ENCODE results near the gene CIDEC.
"Not testable (repeated sequence)": the region's sequence is repeated elsewhere in the genome, so short reads cannot be mapped to it uniquely, and the experiment has no call there.

The CIDEC gene

GRCh38 chr3:9883706-9884554 lies 3.9 kb upstream of the CIDEC start:
- DNase-seq (ENCODE audit: low read depth, low spot score): no peak
- no peak overlapping the region for H3K4me3 ChIP-seq (ENCODE audit: low read length)

DNA sequence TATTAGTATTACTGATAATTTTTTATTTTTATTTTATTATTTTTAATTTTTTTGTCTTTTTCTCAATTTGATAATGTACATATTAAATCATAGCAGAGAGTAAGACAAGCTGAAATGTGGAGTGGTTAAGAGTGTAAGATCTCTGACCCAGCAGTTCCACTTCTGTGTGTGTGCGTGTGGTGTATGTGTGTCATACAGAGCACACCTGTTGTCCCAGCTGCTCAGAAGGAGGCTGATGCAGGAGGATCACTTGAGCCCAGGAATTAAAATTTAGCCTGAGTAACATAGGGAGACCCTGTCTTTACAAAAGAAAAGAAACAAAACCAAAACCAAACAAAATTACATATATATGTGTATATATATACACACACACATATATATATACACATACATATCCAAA lies 1.4 kb upstream of the CIDEC start:
- DNase-seq (ENCODE audit: low read depth, low spot score): no peak

DNA sequence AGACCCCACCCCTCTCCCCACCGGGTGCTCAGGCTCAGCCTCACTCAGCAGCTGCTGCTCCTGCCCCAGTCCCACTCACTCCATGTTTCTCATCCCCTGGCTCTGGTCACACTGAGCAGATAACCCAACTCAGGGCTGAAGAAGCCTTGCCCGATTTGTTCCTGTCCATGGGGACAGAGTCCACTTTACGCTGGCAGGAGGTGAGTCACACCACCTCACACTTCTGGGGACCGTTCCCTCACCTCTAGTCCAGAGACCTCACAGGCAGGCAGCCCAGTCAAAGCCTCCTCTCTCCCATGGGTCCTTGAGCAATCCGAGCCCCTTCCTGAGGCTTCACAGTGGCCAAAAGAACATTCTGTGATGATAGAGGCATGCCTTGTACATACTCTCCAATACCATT lies 1.4 kb downstream of the CIDEC start:
- no peak overlapping the region for H3K4me3 ChIP-seq (ENCODE audit: low read length)
- DNase-seq (ENCODE audit: low read depth, low spot score): no peak

More for the DNA sequence above, 1.4 kb upstream of the CIDEC start:
- no peak overlapping the region for H3K4me3 ChIP-seq (ENCODE audit: low read length)

DNA sequence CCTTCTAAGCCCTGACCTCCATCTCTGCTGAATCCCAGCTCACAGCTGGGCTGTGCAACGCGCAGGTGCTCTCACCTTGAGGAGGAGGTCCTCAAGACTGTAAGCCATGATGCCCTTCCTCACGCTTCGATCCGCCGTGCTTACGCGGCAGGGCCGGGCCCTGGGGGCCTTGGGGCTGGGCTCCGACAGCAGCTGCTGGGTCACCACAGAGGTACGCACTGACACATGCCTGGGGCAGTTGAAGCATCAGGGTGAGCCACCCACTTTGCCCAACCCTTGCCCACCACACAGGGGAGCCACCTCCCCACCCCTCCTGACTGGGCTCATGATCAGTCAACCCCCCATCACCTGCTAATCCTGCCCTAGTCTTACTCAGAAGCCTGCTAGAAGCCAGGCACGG lies 3.1 kb downstream of the CIDEC start:
- DNase-seq (ENCODE audit: low read depth, low spot score): no peak
- H3K4me3 ChIP-seq (ENCODE audit: low read length): no peak overlapping the region

DNA sequence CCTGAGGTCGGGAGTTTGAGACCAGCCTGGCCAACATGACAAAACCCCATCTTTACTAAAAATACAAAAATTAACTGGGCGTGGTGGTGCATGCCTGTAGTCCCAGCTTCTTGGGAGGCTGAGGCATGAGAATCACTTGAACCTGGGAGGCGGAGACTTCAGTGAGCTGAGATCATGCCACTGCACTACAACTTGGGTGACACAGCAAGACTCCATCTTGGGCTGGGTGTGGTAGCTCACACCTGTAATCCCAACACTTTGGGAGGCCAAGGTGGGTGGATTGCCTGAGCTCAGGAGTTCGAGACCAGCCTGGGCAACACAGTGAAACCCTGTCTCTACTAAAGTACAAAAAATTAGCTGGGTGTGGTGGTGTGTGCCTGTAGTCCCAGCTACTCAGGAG lies 3.8 kb downstream of the CIDEC start:
- H3K4me3 ChIP-seq (ENCODE audit: low read length): not testable (repeated sequence)

DNA sequence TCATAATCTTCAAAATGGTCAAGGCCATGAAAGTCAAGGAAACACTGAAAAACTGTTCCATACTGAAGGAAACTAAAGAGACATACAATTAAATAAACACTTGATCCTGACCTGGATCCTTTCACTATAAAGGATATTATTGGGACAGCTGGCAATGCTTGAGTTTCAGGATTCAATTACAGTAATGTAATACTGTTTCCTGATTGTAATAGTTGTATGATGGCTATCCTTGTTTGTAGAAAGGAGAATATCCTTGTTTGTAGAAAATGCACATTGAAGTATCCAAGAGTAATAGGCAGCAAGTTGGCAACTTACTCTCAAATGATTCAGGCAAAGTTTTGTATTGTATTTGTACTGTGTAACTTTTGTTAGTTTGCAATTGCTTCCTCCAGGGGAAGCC lies 4.6 kb downstream of the CIDEC start:
- DNase-seq (ENCODE audit: low read depth, low spot score): no peak
- H3K4me3 ChIP-seq (ENCODE audit: low read length): no peak overlapping the region

More for the DNA sequence above, 3.8 kb downstream of the CIDEC start:
- not testable (repeated sequence) for DNase-seq (ENCODE audit: low read depth, low spot score)

GRCh38 chr3:9872067-9872466 lies 8.0 kb downstream of the CIDEC start:
- H3K4me3 ChIP-seq (ENCODE audit: low read length); DNase-seq (ENCODE audit: low read depth, low spot score): not testable (repeated sequence)

DNA sequence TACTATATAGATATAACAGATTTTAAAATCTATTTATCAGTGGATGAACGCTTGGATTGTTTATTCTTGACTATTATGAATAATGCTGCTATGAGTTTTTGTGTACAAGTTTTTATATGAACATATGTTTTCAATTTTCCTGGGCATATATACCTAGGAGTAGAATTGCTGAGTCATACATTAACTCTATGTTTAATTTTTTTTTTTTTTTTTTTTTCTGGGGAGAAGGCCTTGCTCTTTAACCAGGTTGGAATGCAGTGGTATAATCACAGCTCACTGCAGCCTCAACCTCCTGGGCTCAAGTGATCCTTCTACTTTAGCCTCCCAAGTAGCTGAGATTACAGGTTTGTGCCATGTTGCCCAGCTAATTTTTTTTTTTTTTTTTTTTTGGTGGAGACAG lies 9.1 kb downstream of the CIDEC start:
- no peak overlapping the region for H3K4me3 ChIP-seq (ENCODE audit: low read length)
- DNase-seq (ENCODE audit: low read depth, low spot score): no peak

- no peak for DNase-seq (ENCODE audit: low read depth, low spot score)
- no peak overlapping the region for H3K4me3 ChIP-seq (ENCODE audit: low read length)
Measured at GRCh38 chr3:9869955-9870354, 10.1 kb downstream of the CIDEC start.

- DNase-seq (ENCODE audit: low read depth, low spot score): no peak
- H3K4me3 ChIP-seq (ENCODE audit: low read length): no peak overlapping the region
Measured at GRCh38 chr3:9867106-9867505, 12.9 kb downstream of the CIDEC start.

GRCh38 chr3:9866639-9867038 lies 13.4 kb downstream of the CIDEC start:
- no peak for DNase-seq (ENCODE audit: low read depth, low spot score)
- H3K4me3 ChIP-seq (ENCODE audit: low read length): no peak overlapping the region

DNA sequence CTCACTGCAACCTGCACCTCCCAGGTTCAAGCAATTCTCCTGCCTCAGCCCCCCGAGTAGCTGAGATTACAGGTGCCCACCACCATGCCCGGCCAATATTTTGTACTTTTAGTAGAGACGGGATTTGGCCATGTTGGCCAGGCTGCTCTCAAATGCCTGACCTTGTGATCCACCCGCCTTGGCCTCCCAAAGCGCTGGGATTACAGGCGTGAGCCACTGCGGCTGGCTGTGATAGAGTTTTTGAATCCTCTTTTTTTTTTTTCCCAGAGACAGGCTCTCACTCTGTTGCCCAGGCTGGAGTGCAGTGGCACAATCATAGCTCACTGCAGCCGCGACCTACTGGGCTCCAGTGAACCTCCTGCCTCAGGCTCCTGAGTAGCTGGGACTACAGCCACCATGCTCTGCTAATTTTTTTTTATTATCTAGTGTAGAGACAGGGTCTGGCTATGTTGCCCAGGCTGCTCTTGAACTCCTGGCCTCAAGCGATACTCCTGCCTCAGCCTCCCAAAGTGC lies 14.9 kb downstream of the CIDEC start:
- H3K4me3 ChIP-seq (ENCODE audit: low read length); DNase-seq (ENCODE audit: low read depth, low spot score): not testable (repeated sequence)

DNA sequence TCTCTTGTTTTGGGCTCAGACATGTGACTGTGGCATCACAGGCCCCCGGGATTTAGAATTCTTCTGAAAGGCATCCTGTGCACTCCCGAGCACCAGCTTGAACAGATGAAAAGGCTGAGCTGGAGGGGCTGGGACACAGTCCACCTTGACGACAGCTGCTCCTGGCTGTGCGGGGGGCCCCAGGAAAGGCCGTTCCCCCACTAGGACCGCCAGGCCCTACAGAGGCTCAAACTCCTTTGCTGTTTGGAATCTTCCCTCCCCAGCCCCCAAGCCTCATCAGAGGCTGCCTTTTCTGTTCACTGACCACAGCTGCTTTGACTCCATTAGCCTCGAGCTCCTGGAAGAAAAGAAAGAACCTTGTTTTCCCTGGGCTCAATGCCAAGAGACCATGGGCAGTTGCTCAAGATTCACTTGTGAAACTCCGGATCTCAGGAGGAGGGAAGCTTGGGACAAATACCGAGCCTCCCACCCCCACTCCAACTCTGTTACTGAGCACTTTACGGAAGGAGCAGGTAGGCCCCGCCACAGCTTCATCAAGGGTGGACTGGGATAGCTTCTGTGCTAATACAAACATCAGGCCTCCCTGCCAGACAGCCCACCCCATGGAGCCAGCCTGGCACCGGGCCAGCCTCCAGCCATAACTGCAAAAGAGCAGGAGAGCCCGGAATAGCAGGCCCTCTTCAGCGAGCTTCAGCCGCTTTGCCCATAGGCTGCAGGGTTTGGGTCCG lies 15.7 kb downstream of the CIDEC start:
- no peak overlapping the region for H3K4me3 ChIP-seq (ENCODE audit: low read length)
- DNase-seq (ENCODE audit: low read depth, low spot score): no peak

GRCh38 chr3:9863058-9863772 lies 16.8 kb downstream of the CIDEC start:
- DNase-seq (ENCODE audit: low read depth, low spot score): no peak

DNA sequence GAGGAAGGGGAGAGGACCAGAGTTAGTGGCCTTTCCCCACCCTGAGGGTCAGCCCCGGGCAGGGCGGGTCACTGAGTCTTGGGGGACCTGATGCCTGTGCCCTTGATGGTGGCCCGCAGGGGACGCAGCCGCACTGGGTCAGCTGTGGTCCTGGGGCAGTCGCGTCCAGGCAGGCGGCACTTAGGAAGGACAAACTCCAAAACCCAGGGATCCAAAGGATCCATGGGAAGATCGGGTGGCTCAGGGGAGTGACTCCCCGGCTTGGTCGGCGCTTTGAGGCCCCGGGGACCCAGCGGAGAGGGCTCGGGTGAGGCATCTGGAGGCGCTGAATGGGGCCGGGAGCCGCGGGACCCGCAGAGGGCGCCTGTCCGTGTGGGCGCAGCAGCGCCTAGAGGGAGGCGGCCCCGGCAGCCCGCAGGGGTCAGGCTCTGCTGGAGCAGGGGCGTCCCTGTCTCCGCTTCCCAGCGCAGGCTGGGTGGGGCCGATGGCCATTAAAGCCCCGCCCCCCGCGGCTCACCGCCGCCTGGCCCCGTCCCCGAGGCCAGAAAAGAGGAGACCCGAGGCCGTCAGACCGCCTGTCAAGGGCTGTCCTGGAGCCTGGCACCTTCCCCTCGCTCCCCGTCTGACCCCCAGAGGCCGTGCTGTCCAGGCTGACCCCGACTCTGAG lies 17.5 kb downstream of the CIDEC start:
- no peak overlapping the region for H3K4me3 ChIP-seq (ENCODE audit: low read length)
- DNase-seq (ENCODE audit: low read depth, low spot score): no peak

More at GRCh38 chr3:9863058-9863772, 16.8 kb downstream of the CIDEC start:
- no peak overlapping the region for H3K4me3 ChIP-seq (ENCODE audit: low read length)

DNA sequence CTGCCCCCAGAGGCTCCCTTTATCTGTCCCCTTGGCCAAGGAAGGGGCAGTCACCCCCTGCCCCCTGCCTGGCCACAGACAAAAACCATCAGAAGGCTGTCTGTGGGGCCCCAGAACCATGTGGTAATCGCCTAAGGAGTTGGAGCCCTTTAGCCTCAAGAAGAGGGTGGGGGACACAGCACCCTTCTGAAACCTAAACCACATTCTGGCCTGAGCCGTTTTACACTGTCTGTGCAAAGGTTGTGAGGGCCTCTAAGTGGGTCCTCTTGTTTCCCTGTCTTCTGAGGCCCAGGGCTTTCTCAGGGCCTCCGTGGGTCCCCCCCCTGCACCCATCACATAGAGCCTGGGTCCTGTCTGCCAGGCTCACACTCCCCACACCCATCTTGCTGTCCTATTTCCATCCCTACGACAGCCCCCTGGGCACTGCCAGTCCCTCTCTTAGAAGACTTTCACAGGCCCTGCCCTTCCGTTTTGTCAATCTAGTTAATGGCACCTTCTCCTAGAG lies 18.4 kb downstream of the CIDEC start:
- no peak overlapping the region for H3K4me3 ChIP-seq (ENCODE audit: low read length)
- no peak for DNase-seq (ENCODE audit: low read depth, low spot score)

GRCh38 chr3:9861201-9861600 lies 18.9 kb downstream of the CIDEC start:
- no peak overlapping the region for H3K4me3 ChIP-seq (ENCODE audit: low read length)
- DNase-seq (ENCODE audit: low read depth, low spot score): no peak

DNA sequence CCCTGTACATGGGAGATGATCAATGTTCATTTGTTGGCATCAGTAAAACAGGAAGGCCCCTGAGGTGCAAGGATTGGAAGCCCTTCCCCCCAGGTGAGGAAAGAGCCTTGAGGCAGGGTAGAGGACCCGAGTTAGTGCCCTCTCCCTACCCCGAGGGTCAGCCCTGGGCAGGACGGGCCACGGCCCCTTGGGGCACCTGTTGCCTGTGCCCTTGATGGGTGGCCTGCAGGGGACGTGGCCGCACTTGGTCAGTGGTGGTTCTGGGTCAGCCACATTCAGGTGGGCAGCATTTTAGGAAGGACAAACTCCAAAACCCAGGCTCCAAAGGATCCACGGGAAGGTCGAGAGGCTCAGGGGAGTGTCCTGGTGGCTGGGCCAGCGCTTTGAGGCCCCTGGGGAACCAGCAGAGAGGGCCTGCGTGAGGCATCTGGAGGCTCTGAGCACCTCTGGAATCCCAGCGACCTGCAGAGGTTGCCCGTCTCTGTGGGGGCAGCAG lies 20.5 kb downstream of the CIDEC start:
- H3K4me3 ChIP-seq (ENCODE audit: low read length): no peak overlapping the region
- no peak for DNase-seq (ENCODE audit: low read depth, low spot score)

DNA sequence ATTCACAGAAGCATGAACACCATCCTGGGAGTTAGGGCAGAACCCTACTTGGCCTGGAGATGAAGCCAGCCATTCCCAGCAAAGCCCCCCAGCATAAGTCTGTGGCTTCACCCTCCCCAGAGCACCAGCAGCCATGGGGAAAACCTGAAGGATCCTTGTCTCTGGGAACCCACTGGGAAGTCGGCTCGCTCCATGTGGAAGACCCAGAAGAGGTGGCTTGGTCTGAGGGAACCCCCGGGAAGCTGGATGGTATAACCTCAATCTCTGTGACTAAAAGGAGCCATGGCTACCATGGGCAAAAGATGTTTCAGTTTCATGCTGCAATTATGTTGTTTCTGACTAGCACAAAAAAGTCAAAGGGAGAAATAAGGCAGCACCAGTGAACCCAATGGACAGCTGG lies 24.5 kb downstream of the CIDEC start:
- no peak overlapping the region for H3K4me3 ChIP-seq (ENCODE audit: low read length)
- DNase-seq (ENCODE audit: low read depth, low spot score): no peak

Measured in Jurkat, Clone E6-1 (cell line).